Erythroblast (primary cell): ENCODE measurements around the gene PRKACG.
"Not testable (repeated sequence)": the region's sequence is repeated elsewhere in the genome, so short reads cannot be mapped to it uniquely, and the experiment has no call there.

Experiments used
- DNase-seq, 2 experiments: peaks; one replicate each; lab custom pipeline; 2025; lab: John Stamatoyannopoulos, UW
- GATA1 ChIP-seq: IDR thresholded peaks from 2 replicates; pipeline ENCODE4 v1.6.1; 2011; ENCODE audit warnings: low read depth, mild to moderate bottlenecking, control low read depth, low read length, moderate library complexity
- POLR2A ChIP-seq: IDR thresholded peaks from 2 replicates; pipeline ENCODE4 v1.6.1; 2011; ENCODE audit warnings: mild to moderate bottlenecking, low read length

Gene PRKACG

DNA sequence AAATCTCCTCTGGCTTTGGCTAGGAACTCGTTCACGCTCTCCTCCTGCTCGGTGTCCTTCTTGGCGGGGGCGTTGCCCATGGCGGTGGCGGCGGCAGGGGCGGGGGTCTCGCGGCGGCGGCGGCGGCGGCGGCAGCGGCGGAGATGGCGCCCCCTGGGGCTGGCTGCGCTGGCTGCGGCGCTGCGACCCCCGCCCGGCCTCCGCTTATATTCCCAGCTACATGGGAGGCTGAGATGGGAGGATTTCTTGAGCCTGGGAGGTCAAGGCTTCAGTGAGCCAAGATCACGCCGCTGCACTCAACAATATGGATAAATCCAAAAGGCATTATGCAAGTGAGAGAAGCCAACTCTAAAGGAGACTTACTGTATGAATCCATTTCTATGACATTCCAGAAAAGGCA is at the start of gene PRKACG:
TSS of gene PRKACG (minus strand) at position 101 of the 400 bp plus-strand sequence. CDS start at position 80, 21 bp downstream.
- no peak for DNase-seq
- no peak for TF ChIP-seq POLR2A
- no peak for TF ChIP-seq GATA1

DNA sequence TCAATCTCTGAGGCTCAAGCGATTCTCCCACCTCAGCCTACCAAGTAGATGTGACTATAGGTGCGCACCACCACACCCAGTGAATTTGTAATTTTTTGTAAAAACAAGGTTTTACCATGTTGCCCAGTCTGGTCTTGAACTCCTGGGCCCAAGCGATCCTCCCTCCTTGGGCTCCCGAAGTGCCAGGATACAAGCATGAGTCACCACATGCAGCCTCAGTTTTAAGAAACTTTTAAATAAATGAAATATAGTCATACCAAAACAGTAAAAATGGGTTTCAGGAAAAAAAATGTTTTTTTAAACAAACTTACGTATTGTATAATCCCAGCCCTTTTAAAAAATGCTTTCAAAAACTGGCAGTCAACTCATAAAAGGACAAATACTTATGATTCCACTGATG is 48.3 kb upstream of the PRKACG start:
- DNase-seq: no peak
- TF ChIP-seq POLR2A (no peak), GATA1 (no peak)

DNA sequence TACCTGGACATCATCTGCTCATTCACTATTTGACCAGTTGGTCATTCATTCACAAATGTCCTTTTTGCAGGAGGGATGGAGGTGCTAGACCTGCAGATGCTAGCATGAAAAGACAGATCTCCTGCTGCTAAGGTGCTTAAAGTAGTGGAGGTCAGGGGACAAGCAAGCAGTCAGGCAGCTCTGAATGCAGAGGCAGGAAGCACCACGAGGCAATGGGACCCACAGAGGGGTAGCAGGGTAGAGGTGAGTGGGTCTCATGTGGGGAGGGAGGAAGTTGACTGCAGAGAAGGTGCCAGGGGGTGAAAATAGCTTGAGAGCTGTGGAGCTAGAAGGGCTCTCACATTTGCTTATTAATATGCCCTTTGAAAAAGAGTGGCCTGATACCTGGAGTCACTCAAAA is 46.9 kb upstream of the PRKACG start:
- no peak for DNase-seq
- TF ChIP-seq POLR2A (no peak), GATA1 (no peak)

DNA sequence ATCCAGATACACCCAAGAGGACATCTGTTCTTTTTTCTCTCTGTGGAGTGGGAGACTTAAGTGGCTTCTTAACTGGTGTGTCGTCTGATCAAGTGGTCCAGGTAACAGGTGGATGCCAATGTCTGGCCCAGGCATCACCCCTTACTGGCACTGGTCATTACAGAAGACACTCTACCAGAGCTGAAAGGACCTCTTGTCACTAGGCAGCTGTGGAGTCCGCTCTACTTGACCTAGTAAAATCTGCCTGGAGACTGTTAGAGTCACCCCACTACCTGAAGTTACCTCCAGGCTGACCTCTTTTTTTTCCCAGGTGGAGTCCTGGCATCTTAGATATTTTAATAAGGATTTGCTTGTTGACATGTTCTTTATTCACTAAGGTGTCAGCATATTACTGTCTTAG is 44.2 kb upstream of the PRKACG start:
- TF ChIP-seq POLR2A (no peak), GATA1 (no peak)
- no peak for DNase-seq

DNA sequence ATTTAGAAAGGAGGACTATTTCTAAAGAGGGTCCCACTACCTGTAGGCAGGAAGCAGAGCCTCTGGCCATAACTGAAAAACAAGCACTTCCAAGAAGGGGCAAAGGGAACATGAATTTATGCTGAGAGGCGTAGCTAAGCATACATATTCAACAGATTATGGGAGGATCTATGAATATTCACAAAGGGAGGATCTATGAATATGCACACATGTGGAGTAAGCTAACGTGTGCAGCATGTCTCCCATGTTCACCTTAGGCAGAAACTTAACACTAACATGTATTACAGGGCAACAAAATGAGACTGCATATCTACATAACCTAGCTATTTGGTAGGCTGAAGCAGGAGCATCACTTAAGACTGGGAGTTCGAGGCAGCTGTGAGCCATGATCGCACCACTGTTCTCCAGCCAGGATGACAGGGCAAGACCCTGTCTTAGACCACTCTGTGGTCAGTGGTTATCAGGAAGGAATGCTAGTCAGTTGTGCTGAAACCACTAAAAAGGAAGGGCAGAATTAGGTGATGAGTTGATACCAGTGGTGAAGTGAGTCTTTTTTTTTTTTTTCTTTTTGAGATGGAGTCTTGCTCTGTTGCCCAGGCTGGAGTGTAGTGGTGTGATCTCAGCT is 42.4 kb upstream of the PRKACG start:
- DNase-seq: no peak
- TF ChIP-seq POLR2A: no peak
- TF ChIP-seq GATA1: no peak

DNA sequence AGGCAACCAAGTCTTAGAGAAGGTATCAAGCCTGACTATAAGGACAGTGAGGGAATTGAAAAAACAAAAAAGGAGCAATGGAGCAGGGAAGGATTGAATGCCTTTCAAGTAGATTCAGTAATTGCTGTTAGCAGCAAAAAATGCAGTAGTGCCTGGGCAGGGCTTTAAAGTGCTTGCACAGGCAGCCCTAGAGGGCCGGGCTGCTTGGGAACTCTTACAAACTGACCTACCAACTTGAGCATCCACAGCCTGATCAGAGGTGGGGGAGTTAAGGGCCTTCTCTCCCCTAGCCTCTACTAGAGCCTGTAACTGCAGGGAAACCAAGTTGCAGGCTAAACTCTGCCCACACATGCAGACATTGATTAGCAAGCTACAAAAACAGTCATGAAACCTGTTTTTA is 41.1 kb upstream of the PRKACG start:
- TF ChIP-seq GATA1 (no peak), POLR2A (no peak)
- no peak for DNase-seq

DNA sequence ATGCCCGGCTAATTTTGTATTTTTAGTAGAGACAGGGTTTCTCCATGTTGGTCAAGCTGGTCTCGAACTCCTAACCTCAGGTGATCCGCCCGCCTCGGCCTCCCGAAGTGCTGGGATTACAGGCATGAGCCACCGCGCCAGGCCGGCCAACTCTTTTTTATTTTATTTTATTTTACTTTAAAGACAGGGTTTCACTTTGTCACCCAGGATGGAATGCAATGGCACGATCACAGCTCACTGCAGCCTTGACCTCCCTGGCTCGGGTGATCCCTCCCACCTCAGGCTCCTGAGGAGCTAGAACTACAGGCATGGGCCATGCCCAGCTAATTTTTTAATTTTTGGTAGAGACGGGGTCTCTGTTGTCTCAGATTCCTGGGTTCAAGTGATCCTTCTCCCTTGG is 37.0 kb upstream of the PRKACG start:
- not testable (repeated sequence) for DNase-seq

DNA sequence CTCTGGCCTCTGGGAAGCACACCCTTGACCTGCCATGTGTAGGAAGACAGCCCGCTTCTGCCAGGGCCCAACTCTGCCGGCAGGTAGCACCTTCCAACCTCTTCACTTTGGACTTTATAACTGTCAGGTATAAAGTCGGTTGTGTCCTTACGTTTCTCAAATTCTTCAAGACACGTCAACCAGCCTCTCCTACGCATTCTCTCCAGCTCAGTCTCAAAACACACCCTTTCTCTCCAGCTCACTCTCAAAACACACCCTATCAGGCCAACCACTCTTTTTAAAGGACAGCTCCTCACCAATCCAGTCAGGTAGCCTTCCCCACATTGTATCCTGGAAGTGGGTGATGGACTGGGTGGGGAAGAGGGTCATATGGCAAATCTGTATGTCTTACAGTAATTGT is 35.2 kb upstream of the PRKACG start:
- DNase-seq: no peak
- no peak for TF ChIP-seq POLR2A
- no peak for TF ChIP-seq GATA1

DNA sequence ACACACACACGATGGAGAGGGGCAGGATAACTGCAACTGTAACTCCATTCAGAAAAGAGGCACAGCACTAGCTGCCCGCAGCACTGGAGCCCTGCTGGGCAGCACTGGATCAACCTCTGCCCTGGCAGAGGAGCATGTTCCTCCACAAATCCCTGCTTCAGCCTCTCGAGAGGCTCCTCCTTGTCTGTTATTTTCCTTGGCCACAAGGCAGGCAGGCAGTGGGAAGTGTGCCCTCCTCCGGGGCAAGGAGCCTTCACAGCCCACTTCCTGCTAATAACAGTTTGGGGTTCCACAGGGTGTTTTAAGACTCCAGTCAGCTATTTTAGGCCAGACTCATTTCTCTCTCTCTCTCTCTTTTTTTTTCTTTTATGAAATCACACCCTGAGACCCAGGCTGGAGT is 33.5 kb upstream of the PRKACG start:
- TF ChIP-seq GATA1 (no peak), POLR2A (no peak)
- DNase-seq: no peak

DNA sequence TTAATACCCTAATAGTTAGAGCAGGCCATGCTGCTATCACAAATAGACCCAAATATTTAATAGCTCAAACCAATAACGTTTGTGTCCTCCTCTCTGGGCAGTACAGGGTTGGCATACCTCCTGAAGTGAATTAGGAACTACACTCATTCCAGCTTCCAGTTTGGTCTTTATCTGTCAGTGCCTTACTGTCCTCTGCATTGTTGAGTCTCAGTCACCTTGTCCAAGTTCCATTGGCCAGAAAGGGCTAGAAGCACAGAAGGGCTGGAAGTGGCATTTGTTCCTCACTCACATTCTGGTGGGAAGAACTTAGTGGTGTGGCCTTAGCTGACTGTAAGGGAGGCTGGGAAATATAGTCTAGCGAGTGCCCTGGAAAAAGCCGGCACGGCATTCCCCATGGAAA is 32.8 kb upstream of the PRKACG start:
- TF ChIP-seq GATA1 (no peak), POLR2A (no peak)
- DNase-seq: no peak

DNA sequence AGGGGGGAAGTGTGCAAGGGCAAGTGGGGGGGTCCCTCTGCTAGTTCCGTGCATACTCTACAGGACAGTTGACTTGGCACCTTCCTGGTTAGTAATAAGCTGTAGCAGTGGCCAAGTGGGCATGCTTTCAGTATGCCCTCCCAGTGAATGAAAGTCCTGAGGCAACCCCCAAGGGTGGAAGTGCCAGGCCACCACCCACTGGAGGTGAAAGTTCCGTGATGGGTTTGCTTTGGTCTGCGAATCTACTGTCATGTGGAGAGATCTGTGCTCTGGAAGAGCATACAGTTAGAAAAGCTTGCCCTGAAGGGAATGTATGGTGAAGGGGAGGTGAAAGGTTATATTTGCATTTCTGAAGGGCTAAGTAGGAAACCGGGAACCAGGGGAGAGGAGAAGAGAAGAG is 31.9 kb upstream of the PRKACG start:
- no peak for DNase-seq
- TF ChIP-seq GATA1 (no peak), POLR2A (no peak)

DNA sequence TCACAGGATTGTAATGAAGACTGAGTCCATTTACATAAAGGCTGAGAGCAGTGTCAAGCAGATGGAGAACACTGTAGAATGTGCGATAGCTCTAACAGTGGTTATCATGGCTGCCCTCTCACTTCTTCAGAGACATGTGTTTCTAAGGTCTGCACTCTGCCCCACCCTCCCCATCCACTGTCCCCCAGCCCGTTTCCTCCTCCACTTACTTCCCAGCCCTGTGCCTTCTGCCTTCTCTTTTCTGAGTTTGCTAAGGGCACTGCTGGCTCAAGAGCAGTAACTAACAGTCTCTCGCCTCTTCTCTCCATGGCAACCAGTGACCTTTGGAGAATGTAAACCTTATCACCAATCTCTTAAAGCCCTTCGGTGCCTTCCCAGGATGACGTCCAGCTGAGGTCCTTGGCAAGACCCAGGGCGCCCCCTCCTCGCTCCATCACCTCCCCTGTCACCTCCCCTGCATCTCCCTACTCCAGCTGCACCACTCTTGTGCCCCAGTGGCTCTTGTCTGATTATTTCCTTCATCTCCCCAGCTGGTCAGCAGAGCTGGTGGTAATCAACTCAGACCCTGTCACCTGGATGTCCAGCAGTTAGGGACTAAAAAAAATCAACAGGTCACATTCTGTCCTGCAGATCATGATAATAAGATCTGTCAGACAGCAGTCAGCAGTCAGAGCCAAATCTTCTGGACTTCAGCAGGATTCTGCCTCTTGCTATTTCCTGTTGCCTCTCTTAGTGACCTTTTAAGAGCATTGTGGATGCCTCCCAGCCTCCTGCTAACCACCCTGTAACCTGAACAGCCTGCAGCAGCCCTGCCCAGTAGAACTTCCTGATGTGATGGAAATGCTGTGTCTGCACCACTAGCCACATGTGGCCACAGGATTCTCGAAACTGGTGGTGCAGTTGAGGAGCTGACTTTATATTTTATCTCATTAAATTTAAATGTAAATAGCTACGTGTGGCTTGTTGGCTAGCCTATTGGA is 30.6 kb upstream of the PRKACG start:
- TF ChIP-seq POLR2A: no peak
- TF ChIP-seq GATA1: no peak
- DNase-seq: peak in 1 of 2 experiments; percentile 49

DNA sequence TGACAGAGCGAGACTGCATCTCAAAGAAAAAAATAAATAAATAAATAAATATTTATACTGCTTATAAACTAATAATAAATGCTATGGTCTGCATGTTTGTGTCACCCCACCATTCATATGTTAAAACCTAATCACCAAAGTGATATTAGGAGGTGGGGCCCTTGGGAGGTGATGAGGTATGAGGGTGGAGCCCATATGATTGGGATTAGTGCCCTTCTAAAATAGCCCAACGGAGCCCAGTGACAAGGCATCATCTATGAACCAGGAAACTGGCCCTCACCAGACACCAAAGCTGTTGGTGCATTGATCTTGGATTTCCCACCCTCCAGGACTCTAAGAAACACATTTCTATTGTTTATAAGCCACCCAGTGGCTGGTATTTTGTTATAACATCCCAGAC is 26.7 kb upstream of the PRKACG start:
- DNase-seq: no peak
- TF ChIP-seq GATA1 (no peak), POLR2A (no peak)

DNA sequence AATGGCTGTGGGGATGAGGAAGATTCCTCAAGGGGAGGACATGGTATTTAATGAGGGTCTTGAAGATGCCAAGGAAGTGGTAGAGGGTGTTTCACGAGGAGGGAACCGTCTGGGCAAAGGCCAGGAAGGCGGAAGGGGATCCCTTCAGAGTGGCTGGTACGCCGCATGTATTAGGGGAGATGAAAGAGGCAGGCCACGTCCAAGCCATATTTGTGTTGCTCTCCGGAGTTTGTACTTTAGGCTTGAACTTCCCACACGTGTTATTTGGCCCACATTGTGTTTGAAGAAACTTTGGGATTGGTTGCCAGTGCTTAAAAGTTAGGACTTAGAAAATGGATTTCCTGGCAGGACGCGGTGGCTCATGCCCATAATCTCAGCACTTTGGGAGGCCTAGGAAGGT is 22.9 kb upstream of the PRKACG start:
- DNase-seq: peak in 1 of 2 experiments; percentile 43
- TF ChIP-seq POLR2A (no peak), GATA1 (no peak)

DNA sequence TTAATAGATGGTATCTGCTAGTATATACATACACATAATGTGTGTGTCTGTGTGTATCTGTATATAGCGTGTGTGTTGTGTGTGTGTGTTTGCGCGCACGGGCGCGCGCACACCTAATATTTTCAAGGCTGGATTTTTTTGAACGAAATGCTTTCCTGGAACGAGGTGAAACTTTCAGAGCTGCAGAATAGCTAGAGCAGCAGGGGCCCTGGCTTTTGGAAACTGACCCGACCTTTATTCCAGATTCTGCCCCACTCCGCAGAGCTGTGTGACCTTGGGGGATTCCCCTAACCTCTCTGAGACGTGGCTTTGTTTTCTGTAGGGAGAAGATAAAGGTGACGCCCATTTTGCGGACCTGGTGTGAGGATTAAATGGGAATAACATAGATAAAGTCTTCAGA is 22.4 kb upstream of the PRKACG start:
- peak; percentile 69 to 76 for DNase-seq
- TF ChIP-seq GATA1 (no peak), POLR2A (no peak)
